ENCODE data around the gene ANO9.

DNA sequence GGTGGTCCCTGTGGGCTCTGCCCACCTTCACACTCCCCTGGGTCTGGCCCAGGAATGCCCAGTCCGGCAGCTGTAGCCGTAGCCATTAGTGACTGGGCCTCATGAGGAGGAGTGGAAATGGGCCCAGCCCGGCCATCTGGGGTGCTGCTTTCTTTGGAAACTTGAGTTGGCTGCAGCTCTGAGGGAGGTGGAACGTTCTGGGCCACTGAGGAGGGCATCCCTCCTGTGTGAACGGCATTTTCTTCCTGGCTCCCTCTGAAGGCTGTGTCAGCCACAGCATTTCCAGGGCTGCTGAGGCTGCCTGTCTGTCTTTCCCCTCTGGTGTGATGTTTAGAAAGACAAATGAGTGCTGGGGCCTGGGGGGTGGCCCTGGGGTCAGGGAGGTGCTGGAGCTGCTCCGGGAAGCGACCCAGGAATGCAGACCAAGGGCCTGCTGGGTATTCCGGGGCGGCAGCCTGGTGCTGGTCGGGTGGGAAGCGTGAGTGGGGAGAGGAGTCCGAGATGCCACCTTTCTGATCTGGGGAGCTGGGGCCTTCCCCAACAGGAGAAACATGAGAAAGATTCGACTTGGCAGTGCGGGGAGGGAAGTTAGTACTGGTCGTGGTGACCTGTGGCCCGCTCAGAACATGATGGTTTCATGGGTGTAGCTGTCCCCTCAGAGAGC is 35.4 kb upstream of the ANO9 start:
- TF ChIP-seq, protein P1, sequence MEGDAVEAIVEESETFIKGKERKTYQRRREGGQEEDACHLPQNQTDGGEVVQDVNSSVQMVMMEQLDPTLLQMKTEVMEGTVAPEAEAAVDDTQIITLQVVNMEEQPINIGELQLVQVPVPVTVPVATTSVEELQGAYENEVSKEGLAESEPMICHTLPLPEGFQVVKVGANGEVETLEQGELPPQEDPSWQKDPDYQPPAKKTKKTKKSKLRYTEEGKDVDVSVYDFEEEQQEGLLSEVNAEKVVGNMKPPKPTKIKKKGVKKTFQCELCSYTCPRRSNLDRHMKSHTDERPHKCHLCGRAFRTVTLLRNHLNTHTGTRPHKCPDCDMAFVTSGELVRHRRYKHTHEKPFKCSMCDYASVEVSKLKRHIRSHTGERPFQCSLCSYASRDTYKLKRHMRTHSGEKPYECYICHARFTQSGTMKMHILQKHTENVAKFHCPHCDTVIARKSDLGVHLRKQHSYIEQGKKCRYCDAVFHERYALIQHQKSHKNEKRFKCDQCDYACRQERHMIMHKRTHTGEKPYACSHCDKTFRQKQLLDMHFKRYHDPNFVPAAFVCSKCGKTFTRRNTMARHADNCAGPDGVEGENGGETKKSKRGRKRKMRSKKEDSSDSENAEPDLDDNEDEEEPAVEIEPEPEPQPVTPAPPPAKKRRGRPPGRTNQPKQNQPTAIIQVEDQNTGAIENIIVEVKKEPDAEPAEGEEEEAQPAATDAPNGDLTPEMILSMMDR (IDR thresholded peaks at IDR 0.05; ENCODE audit: low read length): no peak
- no peak for TF ChIP-seq EZH2 (optimal IDR thresholded peaks at IDR 0.05; ENCODE audit: low read depth, low read length)
